Measurements from ENCODE around the gene GABBR2.
"Not testable (repeated sequence)": the region's sequence is repeated elsewhere in the genome, so short reads cannot be mapped to it uniquely, and the experiment has no call there.

The GABBR2 gene

DNA sequence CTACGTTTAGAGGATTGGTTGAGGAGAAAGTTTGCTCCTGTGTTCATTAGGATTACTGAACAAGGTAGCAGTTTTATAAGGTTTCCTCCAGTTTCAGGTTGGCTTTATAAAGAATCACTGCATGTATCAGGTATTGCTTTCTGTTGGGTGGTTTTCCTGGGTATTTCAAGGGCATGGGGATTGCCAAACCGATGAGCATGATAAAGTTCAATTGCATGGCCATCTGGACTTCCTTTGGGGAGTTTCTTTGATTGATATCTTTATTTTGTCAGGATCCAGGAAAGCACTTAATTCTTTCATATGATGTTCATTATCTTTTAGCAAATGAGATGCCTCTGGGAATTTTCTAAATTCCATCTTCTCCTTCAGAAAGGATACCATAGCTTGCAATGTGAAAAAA, 10.3 kb upstream of the GABBR2 start:
- no peak for DNase-seq

DNA sequence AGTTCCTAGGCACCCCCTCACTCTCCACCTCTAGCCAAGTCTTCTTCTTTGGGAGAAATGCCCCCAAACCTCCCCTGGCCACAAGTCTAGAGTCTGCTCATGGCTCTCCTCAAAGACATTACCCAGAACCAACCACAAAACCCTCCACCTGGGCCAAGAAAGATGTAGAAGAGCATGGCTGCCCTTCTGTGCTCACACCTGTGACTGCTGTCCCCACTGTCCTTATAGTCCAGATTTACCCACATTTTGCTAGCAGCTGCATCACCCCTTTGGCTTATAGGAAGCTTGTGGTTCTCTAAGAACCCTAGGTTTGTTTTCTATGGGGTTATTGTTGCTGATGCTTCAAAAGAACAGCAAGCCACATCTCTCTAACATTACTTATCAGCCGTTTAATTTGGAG, 6.1 kb upstream of the GABBR2 start:
- no peak for DNase-seq

DNA sequence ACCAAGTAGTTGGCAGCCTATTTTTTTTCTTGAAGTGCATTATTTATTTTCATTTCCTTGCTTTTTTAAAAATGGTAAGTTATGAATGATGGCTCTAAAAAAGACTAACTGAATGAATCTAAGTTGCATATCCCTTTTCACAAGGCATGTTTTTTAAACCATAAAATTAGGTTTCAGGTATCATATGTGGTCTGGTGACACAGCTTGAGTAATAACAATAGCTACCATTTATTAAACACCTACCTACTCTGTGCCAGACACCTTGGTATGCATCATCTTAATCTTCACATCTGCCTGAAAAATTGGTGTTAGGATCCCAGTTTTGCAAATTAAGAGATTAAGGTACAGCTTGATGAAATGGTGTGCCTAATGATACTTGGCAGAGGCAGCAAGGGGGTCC, 4.3 kb upstream of the GABBR2 start:
- DNase-seq, result no peak

DNA sequence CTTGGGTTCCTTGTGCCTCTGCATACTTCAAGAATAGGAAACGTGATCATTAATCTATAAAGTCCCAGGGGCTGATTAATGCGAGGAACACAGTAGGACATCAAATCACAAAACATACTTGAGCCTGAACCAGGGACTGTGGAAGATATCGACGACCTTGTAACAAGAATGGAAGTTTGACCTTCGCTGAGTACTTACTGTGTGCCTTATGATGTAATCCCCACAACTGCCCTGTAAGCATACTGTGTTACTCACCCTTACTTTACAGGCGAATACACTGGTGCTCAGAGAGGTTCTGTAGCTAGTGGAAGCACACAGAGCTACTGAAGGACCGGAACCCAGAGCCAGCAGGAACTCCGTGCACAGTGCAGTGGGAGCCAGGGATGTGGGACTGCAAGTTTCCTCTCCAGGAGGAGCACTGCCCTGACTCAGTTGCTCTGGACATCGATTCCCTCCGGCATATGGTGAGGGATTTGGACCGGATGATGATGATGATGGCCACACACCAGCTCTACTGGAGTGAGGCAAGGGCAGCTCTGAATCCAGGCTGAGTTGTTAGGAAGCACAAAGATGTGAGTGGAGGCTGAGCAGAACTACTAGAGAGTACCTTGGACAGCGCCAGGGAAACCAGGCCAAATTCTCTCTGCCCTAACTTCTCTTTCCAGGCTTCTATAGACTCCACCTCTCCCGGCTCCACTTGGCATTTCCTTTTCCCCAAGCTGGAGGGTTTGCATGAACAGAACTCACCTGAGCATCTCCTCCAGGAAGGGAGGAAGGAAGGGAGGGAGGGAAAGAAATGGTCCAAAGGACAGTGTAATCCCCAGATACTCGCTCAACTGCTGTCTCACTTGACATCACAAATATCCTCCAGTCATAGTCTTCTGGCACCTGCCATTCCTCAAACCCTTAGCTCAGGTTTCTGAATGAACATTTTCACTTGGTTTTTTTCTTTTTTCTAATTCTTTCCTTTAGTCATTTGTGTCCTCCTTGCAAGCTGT, 1.5 kb upstream of the GABBR2 start:
- no peak for DNase-seq

DNA sequence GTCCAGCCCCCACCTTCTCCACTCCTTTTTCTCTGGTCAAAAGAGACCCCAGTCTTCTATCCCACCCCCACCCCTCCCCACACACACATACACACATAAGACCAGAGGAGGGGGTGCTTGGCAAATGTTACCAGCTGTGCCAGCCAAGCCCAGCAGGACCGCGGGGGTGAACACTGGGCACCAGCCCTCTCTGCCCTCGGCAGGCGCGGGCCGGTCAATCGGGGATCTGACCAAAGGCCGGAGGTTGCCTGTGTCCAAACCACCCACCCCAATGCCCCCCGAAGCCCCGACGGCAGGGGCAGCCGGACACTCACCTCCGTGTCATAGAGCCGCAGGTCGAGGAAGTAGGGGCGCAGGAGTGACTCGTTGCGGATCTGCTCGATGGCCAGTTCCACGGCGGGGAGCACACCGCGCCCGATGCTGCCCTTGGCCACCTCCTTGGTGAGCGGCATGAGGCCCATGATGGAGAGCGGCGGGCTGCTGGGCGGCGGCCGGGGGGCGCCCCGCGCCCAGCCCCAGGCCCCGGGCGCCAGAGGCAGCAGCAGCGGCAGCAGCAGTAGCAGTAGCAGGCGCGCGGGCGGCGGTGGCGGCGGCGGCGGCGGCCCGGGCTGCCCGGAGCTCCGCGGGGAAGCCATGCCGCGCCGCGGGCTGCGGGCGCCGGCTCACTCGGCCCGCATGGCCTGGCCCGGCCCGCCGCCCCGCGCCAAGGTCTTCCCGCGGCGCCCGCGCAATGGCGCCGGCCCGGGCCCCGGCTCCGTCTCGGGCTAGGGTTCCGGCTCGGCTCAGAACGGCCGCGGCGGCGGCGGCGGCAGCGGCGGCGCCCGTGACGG, 417 bp downstream of the GABBR2 start:
- peak in 1 of 2 experiments; percentile 2 for DNase-seq

DNA sequence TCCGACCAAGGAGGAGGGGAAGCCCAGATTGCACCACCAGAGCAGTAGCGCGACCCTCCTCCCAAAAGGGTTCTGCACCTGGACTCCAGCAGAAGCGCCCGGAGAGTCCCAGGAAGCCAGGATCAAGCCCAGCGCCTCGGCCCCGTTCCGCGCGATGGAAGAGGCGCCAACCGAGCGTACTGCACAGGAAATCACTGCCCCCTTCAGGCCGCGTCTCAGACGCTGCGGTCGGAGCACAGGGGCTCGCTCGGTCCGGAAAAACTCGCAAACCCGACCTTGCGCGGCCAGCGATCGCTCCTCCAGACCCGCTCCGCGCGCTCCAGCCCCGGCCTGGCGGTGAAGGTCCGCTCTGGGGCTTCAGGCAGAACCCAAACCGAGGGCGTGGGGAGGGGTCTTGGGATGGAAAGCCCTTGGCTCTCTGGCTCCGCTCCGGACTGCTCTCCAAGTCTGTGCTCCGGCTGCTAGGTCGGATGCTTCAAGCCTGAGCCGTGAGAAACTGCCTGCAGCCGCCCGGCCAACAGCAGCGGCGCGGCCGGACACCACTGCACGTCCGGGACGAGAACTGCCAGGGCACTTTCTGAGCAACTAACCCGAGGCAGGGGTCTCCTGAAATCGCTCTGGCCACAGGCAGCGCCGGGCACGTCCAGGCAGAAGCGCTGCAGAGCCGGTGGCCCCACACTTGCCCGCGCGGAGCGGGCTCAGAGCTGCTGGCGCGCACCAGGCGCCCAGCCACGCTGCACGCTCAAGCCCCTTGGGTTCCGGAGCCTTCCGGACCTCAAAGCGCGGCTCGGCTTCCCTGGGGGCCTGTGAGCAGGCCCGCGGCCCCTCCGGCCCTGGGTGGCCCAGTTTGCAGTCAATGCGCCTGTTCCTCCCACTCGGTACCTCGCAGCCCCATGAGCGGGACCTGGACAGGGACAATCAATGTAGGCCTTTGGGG, 1.3 kb downstream of the GABBR2 start:
- peak; percentile 26 to 74 for DNase-seq

DNA sequence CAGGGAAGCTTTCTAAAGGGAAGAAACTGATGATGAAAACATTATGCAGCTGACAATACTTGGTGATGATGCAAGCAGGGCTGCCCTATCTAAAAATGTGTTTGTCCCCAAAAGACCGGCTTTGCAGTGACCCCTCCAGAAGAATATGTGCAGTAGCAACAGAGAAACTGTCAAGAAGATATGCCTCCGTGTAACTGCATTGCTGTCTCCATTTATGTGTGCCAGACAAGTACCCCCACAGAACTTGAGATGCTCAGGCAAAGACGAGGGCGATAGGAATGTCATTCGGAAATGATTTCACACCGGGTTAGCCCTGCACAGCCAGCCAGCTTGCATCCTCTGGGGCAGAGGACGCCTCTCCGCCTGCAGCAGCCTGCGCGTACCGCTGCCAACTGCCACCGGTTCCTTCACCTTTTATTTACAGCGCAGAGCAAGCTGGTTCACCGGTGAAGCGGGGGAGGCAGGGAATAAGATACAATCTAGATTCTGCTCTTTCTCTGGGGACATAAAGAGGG, 2.0 kb downstream of the GABBR2 start:
- no peak for DNase-seq

DNA sequence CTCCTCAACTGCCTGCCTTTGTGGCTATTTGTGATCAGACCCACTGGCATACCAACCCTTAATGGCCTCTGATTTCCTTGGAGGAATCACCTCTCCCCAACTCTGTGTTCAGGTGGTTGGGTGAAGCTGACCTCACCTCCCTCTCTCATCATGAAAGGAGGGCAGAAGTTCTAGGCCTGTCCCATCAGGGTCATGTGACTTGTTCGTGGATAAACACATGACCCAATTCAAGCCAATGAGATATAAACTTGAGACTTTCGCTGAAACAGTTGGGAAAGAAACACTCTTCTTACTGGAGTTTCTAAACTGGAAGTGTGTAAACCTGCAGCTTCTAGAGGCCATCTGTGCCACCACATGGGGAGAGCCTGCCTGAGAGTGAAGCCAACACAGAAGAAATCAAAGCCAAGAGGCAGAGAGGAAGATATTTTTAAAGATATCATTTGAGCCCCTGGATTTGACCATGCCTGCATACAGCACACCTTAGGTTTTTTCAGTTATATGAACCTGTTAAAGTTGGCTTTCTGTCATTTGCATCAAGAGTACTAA, 5.8 kb downstream of the GABBR2 start:
- peak in 1 of 2 experiments; percentile 47 for DNase-seq

DNA sequence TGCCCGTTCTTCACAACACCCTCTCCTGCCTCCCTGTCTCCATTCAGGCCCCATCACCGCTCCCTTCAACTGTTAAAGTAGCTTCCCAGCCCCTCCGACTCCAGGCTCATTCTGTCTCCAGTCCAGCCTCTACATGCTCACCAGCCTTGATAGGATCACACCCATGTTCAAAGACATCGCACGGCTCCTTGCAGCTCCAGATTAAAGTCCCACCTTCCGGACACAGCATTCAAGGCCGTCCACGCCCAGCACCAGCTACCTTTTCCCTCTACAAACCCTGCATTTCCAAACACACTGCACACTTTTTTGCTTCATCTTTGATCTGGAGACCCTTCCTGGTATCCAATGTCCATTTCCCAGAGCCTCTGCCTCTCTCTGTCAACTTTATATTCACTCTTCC, 6.4 kb downstream of the GABBR2 start:
- no peak for DNase-seq

DNA sequence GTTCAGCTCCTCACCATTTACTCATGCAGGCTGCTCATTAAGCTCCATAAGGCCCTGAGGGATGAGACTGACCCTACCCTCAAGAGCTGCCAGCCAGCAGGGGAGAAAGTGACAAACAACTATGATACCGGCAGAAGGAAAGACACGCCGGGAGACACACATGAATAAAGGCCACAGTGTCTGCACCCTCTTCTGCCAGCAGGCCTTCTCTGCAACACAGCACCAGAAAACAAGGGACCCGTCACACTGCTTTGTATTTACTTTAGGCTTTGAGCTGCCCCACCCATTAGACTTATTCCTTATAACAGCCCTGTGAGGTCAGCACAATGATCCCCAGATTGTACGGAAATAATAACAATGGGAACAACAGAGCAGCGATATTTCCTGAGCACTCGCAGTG, 7.2 kb downstream of the GABBR2 start:
- no peak for DNase-seq

DNA sequence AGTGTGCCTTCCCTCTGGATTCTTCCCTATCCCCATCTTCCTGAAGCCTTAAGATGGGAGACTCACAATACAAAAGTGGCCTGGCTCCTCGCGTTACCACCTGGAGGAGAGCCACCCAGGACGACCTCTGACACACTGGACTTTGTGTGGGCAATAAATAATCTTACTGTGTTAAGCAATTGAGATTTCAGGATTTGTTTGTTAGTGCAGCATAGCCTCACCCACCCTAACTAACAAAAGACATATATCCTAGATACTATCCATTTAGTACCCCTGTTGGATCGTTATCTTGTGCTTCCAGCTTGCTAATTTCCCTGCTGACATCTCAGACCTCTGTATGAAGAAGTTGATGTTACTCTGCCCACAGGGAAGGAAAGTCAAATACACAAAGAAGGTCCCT, 7.9 kb downstream of the GABBR2 start:
- DNase-seq, result no peak

DNA sequence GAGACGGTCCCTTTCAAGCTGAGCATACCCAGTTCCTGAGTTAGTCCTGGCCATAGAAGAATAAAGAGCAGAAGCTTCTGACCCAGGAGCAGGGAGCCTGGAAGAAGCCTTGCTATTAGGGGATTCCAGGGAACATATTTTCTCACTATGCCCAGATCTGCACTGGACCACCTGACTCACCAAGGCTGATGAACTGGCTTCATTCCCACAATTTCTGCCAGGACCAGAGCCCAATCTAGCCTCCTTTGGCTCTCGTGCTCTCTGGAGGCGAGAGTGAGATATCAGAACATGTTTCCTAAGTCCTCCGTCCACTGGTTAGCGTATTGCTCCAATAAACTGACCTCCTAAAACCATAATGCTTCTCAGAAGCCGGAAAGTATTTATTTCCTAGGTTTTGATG, 9.9 kb downstream of the GABBR2 start:
- DNase-seq, result peak in 1 of 2 experiments; percentile 24

DNA sequence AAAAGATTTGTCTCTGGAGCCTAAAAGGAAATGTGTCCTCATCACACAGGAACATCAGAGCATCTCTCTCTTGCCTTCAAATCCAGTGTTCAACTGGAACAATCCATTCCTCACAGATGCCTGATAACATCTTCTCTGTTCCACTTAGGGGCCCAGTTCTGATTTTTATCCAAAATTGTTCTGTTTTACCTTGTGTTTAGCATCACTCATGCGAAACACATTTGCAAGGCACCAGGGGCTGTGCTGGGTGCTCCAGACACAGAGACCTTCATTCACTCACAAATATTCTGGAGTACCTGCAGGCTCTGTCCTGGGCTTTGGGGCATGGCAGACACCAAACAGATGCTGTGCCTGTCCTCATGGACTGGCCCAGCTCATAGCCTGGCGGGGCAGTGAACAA, 13.8 kb downstream of the GABBR2 start:
- no peak for DNase-seq

DNA sequence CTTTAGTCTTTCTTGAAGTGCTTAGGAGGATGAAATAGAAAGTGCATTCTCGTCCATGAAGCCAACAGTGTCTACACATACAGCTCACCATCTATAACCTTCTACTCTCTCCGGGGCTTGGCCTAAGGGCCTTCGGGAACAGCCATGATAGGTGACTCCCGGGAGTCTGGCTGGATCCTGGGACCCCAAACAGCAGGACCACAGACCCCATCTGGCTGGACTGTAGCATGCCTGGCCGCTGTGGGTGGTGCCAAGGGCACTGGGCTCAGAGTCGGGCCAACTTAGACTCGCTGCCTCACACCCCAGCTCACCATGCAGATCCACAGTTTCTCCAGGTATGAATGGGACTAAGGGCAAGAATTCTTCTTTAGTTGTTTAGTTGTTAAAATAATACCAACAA, 16.3 kb downstream of the GABBR2 start:
- no peak for DNase-seq

DNA sequence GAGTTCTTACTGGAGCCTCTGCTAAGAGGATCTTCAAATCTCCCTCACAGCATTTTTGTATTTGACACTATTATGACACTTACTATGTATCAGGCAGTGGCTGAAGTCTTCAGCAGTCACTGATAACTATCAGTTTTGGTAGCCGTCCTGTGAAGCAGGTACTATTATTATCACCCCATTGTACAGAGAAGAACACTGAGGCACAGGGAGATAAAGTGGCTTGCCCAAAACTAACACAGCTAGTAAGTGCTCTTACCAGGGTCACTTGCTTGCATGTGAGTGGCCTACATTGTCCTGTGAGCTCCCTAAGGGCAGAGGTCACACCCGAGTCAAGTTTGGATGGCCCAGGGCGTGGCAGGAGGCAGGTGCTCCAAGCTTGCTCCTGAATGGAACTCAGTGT, 16.8 kb downstream of the GABBR2 start:
- no peak for DNase-seq

DNA sequence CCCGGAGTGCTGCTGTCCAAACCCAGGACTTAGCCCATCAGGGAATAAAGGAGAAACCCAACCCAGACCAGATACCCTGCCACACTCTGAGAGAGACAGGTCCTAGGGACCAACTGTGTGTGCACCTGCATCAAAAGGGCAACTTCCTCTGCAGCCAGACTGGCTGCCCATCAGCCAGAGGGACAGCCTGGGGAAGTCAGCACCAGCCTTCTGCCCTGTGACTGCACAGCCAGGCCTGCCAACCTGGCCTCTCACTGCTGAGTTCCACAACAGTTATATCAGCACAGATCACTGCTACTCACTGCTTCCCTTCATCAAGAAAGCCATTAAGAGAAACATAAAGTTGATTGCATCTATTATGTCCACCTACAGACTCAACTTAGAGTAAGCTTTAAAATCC, 18.0 kb downstream of the GABBR2 start:
- no peak for DNase-seq

DNA sequence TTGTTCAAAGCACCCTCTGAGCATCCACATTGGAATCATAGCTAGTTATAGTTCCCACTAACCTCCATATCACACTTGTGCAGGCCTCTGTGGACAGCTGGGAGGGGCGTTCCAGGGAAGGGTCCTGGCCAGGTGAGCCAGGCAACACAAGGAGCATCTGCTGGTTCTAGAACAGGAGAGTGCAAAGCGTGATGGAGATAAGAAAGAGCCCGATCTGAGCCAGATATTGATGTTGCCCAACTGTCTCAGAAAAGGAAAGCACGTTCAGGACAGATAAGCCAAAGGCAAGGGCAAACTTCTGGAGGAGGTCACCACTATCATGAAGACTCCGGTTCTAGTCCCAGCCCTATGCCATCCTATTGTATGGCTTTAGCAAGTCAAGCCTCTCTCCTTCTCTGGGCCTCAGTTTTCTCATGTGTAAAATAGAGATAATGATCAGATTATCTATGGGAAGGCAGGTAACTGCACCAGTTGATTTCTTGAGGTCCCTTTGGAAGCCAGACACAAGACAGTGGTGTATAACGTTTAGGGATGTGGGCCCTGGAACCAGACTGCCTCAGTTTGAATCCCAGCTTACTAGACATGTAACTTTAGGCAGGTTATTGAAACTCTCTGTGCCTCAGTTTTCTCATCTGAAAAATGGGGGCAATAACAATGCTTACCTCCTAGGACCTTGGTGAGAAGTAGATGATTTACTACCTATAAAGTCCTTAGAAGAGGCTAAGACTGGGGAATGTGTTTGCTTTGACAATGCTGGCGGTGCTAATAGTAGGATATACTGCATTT, 19.8 kb downstream of the GABBR2 start:
- DNase-seq, result no peak

DNA sequence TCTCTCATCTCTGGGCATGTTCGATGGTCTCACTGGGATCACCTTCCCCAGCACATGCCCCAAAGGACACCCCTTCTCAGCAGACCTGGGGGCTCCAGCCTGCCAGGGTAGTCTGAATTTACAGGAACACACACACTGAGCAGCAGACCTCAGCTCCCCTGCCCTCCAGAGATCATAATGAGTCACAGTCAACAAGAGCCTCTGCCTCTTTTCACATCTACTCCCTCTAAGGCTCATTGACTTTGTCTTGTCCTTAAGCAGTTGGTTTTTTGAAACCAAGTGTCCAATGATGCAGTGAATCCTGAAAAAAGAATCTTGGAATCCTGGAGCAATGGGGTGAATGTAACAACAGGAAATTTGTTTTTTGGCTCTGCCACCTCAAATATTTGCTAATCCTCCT, 20.8 kb downstream of the GABBR2 start:
- DNase-seq, result no peak

DNA sequence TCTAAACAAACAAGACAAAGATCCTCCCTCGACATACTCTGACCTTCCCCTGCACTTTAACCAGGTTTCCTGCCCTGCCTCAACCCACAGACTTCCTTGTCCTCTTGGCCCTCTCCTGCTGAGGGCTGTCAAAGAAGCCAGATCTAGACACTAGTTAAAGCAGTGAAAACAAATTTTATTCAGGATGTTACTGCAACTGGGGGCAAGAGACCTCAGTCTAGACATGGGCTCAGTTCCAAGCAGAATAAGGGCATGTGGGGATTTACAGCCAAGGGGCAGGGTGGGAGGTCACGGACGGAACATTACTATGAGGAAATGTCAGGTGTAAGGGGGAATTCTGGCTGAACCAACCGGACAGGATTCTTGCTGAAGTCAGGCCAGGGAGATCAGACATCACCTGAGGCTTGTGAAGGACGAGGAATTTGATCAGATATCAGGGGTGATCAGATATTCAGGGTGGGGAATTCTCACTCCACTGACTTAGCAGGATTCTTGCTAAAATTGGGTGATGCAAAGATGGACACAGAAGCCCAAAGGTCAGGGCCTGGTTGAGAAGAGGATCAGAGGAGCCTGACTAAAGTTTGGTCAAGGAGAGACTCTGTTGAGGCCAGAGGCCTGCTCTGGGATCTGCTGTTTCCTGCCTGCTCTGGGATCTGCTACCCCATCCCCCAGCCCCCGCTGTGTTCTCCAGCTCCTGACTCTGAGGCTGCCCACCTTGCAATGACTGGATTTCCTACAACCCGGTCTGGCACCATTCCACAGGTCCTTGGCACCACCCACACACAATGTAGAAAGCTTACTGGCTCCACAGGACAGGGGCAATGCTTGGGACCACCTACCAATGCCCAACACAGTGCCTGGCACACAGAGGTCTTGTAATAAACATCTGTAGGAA, 21.5 kb downstream of the GABBR2 start:
- DNase-seq, result no peak

DNA sequence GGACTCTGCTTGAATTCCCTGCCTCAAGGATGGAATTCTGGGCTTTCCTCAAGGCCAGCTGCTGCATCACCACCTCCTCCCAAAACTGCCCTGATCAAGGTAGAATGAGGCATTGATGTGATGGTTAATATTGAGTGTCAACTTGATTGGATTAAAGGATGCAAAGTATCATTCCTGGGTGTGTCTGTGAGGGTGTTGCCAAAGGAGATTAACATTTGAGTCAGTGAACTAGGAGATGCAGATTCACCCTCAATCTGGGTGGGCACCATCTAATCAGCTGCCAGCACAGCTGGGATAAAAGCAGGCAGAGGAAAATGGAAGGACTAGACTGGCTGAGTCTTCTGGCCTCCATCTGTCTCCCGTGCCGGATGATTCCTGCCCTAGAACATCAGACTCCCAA, 23.9 kb downstream of the GABBR2 start:
- DNase-seq, result not testable (repeated sequence)

Data from NCI-H446 (cell line).